ENCODE results near the gene KCTD3.

Gene KCTD3

DNA sequence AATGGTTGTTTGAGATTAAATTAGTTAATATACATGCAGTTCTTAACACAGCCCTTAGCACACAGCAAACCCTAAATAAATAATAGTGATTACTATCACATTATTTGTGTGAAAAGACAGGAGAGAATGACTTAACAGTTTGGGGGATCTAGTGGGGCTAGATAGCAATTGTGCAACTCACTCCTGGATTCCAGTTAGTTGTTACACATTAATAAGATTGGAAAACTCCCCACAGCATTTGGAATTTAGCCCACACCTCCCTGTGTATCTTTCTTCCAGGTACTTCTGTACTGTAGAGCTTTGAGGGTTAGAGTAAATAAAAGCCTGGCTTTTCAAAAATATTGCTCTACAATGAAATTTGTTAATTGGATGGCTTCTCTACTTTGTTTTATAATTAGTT, 93.2 kb downstream of the KCTD3 start:
- DNase-seq (ENCODE audit: low spot score) = no peak

DNA sequence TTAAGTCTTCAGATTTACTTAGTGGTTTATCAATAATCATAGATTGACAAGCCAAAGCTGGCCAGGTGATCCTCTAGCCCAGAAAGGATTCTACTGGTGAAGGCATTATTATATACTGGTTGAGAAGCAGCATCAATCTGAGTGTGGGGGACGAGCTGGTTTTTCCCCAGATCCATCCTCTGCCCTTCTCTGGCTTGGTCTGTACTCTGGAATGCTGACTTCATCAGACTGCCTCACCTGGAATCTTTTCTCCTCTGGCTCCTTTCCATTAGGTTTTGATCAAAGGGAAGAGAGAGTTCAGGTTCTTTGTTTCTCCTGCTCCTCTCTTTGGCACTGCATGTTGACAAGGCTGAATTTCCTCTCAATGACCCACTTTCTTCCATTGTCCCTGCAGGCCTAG, 93.9 kb downstream of the KCTD3 start:
- no peak for DNase-seq (ENCODE audit: low spot score)

DNA sequence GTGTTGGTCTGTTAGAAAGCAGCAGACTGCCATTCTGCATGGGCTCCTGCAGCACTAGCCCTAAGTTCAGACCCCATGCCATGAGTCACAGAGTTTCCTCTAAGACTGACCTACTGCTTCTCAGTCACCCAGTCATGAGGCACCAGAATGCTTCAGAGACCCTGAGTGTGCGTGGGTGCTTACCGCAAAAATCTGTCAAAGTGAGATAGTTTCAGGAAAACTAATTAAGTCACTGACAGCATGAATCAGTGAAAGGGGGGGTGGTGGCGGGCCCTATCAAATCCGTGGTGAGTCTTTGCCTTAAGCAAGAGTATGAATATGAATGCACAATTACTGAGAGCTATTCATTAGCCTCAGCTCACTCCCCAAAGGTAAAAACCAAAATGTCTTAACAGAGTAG, 98.1 kb downstream of the KCTD3 start:
- peak; percentile 77 for DNase-seq (ENCODE audit: low spot score)

DNA sequence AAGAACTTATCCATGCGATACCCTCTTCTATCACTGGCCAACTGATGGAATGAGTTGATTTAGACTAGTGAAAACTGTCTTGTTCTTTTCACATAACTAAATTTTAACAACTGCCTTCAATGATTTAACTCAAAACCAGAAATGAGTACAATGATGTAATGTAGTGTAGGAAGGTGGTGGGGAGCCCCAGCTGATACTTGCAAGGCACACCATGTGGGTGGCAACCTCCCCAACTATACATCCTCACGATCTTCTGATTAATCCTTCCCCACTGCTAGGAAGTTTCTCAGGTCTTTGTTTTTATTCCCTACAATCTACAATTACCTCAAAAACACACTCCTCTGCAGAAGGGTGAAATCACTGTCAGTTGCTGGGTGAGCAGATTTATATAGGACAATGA, 100.7 kb downstream of the KCTD3 start:
- DNase-seq (ENCODE audit: low spot score) = no peak

DNA sequence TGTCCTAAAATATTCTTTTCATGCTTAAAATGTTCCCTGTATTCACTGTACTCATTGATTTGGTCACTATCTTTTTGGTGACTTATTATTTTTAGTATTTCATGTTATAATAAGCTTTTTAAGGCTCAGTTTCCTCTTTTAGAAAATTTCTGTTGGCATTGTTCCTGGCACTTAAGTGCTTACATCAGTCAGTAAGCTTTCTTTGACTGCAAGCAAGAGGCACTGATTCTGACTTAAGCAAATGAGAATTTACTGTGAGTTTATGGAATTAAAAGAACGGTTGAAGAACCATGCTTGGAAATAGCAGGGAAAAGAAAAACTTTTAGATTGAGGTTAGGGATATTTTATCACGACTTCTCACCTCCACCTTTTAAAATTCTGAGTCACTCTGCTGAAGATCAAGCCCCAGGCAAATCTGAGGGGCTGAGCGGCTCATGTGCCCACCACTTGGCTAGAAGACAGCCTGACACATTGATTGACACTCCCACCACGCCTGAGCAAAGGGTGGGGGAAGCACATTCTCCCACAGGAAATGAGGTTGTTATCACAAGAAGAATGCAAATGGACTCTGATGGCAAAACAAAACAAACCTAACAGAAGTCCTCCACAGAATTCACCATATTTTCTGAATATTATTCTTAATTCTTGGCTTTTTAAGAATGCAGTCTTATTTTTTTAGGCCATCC, 102.8 kb downstream of the KCTD3 start:
- no peak for DNase-seq (ENCODE audit: low spot score)

Data from COLO829 (cell line).